Ramos (cell line): ENCODE measurements around the gene VAMP5.

ENCODE experiments used
- in situ Hi-C: fragments of 300-500 bp; cut with MboI; formaldehyde crosslinking; loops from one replicate; pipeline ENCODE4 v1.14.3; 2022; ENCODE audit warnings: low sequenced_read_pairs; ENCODE audit not compliant: unreplicated experiment

VAMP5 gene

DNA sequence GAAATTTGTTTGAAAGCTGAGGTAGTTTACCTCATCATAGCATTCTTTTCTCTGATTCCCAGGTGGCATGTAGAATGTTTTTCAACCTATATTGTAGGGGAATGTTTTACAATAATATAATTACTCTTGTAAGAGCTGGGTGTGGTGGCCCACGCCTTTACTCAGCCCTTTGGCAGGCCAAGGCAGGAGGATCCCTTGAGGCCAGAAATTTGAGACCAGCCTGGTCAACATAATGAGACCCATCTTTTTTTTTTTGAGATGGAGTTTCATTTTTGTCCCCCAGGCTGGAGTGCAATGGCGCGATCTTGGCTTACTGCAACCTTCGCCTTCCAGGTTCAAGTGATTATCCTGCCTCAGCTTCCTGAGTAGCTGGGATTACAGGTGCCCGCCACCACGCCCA lies 35.4 kb downstream of the VAMP5 start:
- in situ Hi-C loops, result no loop called here

GRCh38 chr2:85621338-85621737 lies 37.1 kb downstream of the VAMP5 start:
- in situ Hi-C loops, result no loop called here

- in situ Hi-C loops, result no loop called here
Observed at GRCh38 chr2:85623991-85624390, 39.8 kb downstream of the VAMP5 start.

GRCh38 chr2:85628658-85629057 lies 44.4 kb downstream of the VAMP5 start:
- in situ Hi-C loops, result no loop called here

DNA sequence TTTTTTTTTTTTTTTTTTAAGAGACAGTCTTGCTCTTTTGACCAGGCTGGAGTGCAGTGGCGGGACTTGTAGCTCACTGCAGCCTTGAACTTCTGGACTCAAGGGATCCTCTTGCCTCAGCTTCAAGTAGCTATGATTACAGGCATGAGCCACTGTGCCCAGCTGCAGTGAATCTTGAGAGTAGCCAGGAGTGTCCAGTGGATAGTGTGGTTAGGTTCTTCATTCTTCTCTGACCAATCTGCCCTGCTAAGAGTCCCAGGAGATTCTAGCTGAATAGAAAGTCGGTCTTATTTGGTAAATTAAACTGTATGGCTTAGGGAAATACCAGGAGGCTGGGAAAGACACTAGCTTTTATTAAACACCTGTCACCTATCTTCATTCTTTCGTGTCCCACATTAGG lies 47.1 kb downstream of the VAMP5 start:
- in situ Hi-C loops, result no loop called here

DNA sequence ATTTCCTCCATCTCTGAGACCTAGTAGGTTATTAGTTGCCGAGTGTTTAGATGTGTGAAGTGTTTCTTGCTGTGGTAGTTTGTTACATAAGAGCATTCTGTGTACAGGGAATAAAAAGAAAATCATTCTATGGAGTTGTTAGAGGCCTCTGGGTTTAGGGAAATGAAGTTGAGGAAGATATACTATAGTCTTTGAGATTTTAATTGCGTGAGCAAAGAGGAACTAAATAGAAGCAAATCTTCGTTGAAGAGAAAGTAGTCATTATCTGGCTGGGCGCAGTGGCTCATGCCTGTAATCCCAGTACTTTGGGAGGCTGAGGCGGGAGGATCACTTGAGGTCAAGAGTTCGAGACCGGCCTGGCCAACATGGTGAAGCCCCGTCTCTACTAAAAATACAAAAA lies 50.8 kb downstream of the VAMP5 start:
- in situ Hi-C loops, result no loop called here

GRCh38 chr2:85635636-85636035 lies 51.4 kb downstream of the VAMP5 start:
- in situ Hi-C loops, result no loop called here

DNA sequence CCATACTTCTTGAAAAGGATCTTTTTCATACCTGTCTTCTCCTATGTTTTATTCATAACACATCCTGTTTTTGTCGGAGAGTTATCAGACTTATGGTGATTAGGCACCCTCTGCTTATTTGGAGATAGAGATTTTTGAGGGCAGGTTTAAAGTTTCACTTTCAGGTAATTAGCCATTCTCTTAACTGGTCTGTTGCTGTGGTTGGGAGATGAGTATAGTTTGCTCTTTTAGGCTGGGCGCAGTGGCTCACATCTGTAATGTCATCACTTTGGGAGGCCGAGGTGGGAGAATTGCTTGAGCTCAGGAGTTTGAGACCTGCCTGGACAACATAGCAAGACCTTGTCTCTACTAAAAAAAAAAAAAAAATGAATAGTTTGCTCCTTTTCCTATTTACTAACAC lies 58.5 kb downstream of the VAMP5 start:
- in situ Hi-C loops, result no loop called here
